GM12878 (cell line): ENCODE measurements around the gene FREY1. TPM values are rescaled to one million over a fixed set of nuclear protein-coding genes. Genes with fewer than 3 reads are reported as not detected.

ENCODE experiments used
- ATAC-seq: fragments of 200-7000 bp; cut with Tn5 transposase; 3 replicates; pipeline ENCODE4 v1.9.1; 2020; ENCODE audit warnings: mild to moderate bottlenecking, moderate library complexity
- BruUV-seq: library from RNA; stranded (reverse); fragments of 400-500 nt; replicated peaks from 2 replicates; lab custom pipeline; 2021; lab: Mats Ljungman, UMichigan
- CTCF ChIA-PET: fragments of 300-600 bp; sonication (Branson Sonifier 250); formaldehyde crosslinking; extraction: SDS; loops from one replicate; lab custom pipeline; 2021; ENCODE audit warnings: inconsistent platforms; lab: Yijun Ruan, JAX
- POLR2A ChIA-PET: fragments of 350-600 bp; formaldehyde crosslinking; extraction: SDS; loops from one replicate; lab custom pipeline; 2021; ENCODE audit warnings: inconsistent platforms; lab: Charles Lee
- RAD21 ChIA-PET: fragments of 300-600 bp; sonication (Branson Sonifier 250); formaldehyde crosslinking; loops from one replicate; lab custom pipeline; 2023; ENCODE audit warnings: antibody characterized with exemption; ENCODE audit not compliant: unreplicated experiment; lab: Charles Lee
- SMC1A ChIA-PET: fragments of 300-600 bp; sonication (Branson Sonifier 250); formaldehyde crosslinking; loops from one replicate; lab custom pipeline; 2023; ENCODE audit not compliant: unreplicated experiment, uncharacterized antibody; lab: Charles Lee
- DNase-seq: peaks from one replicate; pipeline ENCODE4 v3.0.0-alpha.2; 2011; ENCODE audit warnings: low read depth, low spot score
- FAIRE-seq: peaks from 3 replicates; lab custom pipeline; 2011; peaks lifted over from hg19 to GRCh38; lab: Jason Lieb, UNC
- H2AFZ ChIP-seq: 2 replicates; pipeline ENCODE4 v1.6.0; 2011; ENCODE audit warnings: low read depth, low read length, control low read depth; ENCODE audit not compliant: control insufficient read depth
- H3K27ac ChIP-seq: 2 replicates; pipeline ENCODE4 v1.5.1; 2011; ENCODE audit warnings: control low read depth; ENCODE audit not compliant: control insufficient read depth, insufficient read depth
- H3K27me3 ChIP-seq, 2 experiments: replicated peaks in 1 of 2; 2 replicates each; pipeline versions ENCODE4 v1.6.0 to v1.6.1; 2011; ENCODE audit warnings: low read length in 1 of 2; ENCODE audit not compliant: control insufficient read depth in 2 of 2, insufficient read depth in 2 of 2
- H3K36me3 ChIP-seq, 2 experiments: 2 replicates each; pipeline ENCODE4 v1.5.1; 2011; ENCODE audit warnings: low read length in 1 of 2; ENCODE audit not compliant: control insufficient read depth in 2 of 2, insufficient read depth in 2 of 2
- H3K4me1 ChIP-seq: 2 replicates; pipeline ENCODE4 v1.6.1; 2011; ENCODE audit warnings: mild to moderate bottlenecking, low read length, moderate library complexity, mixed read lengths; ENCODE audit not compliant: control insufficient read depth, insufficient read depth
- H3K4me2 ChIP-seq: 2 replicates; pipeline ENCODE4 v1.6.0; 2011; ENCODE audit warnings: control low read depth; ENCODE audit not compliant: control insufficient read depth, insufficient read depth
- H3K4me3 ChIP-seq: fragments of 200-600 bp; sonication (generic); 2 replicates; pipeline ENCODE4 v1.5.1; 2016
- H3K79me2 ChIP-seq: 2 replicates; pipeline ENCODE4 v1.6.0; 2011; ENCODE audit warnings: low read length; ENCODE audit not compliant: control insufficient read depth, insufficient read depth
- H3K9ac ChIP-seq: 2 replicates; pipeline ENCODE4 v1.8.0; 2011; ENCODE audit warnings: low read length, control low read depth, mixed read lengths; ENCODE audit not compliant: control insufficient read depth, insufficient read depth
- H3K9me3 ChIP-seq: replicated peaks from 3 replicates; pipeline ENCODE4 v1.5.1; 2011; ENCODE audit warnings: mild to moderate bottlenecking, low read length; ENCODE audit not compliant: control insufficient read depth, insufficient read depth
- H4K20me1 ChIP-seq: 2 replicates; pipeline ENCODE4 v1.6.0; 2011; ENCODE audit not compliant: control insufficient read depth, insufficient read depth
- BCLAF1 ChIP-seq: fragments of 450-650 bp; IDR thresholded peaks from 2 replicates; pipeline ENCODE4 v1.6.1; 2017; ENCODE audit warnings: antibody characterized with exemption, mild to moderate bottlenecking, moderate library complexity
- CEBPZ ChIP-seq: fragments of 150-350 bp; IDR thresholded peaks from 2 replicates; pipeline ENCODE4 v1.6.1; 2016; ENCODE audit warnings: low read depth, low read length
- CREB1 ChIP-seq: IDR thresholded peaks from 2 replicates; pipeline ENCODE4 v1.6.1; 2012; ENCODE audit warnings: low read depth, mild to moderate bottlenecking, inconsistent platforms
- DPF2 ChIP-seq: fragments of 450-650 bp; IDR thresholded peaks from 2 replicates; pipeline ENCODE4 v1.6.1; 2017; ENCODE audit warnings: mild to moderate bottlenecking
- EGR1 ChIP-seq, 2 experiments: IDR thresholded peaks; 1 replicate in 1 of 2; 2 replicates in 1 of 2; pipeline ENCODE4 v1.6.1; 2011 to 2012; ENCODE audit warnings: low read depth in 2 of 2, low read length in 2 of 2, borderline replicate concordance in 1 of 2, mild to moderate bottlenecking in 1 of 2, moderate library complexity in 1 of 2
- PBX3 ChIP-seq: IDR thresholded peaks from 2 replicates; pipeline ENCODE4 v1.6.1; 2011; ENCODE audit warnings: mild to moderate bottlenecking, low read depth, low read length, moderate library complexity; ENCODE audit not compliant: insufficient replicate concordance
- SIX5 ChIP-seq: IDR thresholded peaks from 2 replicates; pipeline ENCODE4 v1.6.1; 2011; ENCODE audit warnings: mild to moderate bottlenecking, low read depth, low read length, moderate library complexity; ENCODE audit not compliant: severe bottlenecking
- SMARCA5 ChIP-seq: fragments of 450-650 bp; IDR thresholded peaks from 2 replicates; pipeline ENCODE4 v1.6.1; 2017; ENCODE audit warnings: mild to moderate bottlenecking
- TARDBP ChIP-seq: IDR thresholded peaks from 2 replicates; pipeline ENCODE4 v1.6.1; 2016; ENCODE audit warnings: borderline replicate concordance
- WRNIP1 ChIP-seq: IDR thresholded peaks from 2 replicates; pipeline ENCODE4 v1.6.1; 2011; ENCODE audit warnings: low read depth, low read length, improper control_type of control experiment, borderline replicate concordance
- YBX1 ChIP-seq: fragments of 450-650 bp; IDR thresholded peaks from 2 replicates; pipeline ENCODE4 v1.6.1; 2016; ENCODE audit warnings: antibody characterized with exemption
- ZNF622 ChIP-seq: fragments of 450-650 bp; IDR thresholded peaks from 2 replicates; pipeline ENCODE4 v1.6.1; 2017; ENCODE audit warnings: mild to moderate bottlenecking, inconsistent platforms
- ZNF687 ChIP-seq: fragments of 450-650 bp; IDR thresholded peaks from 2 replicates; pipeline ENCODE4 v1.6.1; 2017; ENCODE audit warnings: mild to moderate bottlenecking, moderate library complexity
- WGBS: methylation state at CpG from one replicate; pipeline ENCODE4 v1.1.6; 2016; ENCODE audit warnings: low lambda C conversion rate; ENCODE audit not compliant: insufficient replicate concordance, insufficient coverage; ENCODE audit errors: missing lambda C conversion rate; 5-methylcytosine and 5-hydroxymethylcytosine counted together
- in situ Hi-C: fragments of 300-500 bp; cut with MboI; formaldehyde crosslinking; loops from 9 replicates; pipeline ENCODE4 v1.14.3; 2018; ENCODE audit warnings: mixed read lengths
- intact Hi-C: fragments of 100-400 bp; cut with micrococcal nuclease; formaldehyde crosslinking; loops from one replicate; pipeline ENCODE4 v1.14.2; 2022; ENCODE audit not compliant: unreplicated experiment
- polyA plus RNA-seq, 11 experiments: library from polyadenylated mRNA; depleted of rRNA in 4 of 11; unstranded in 6 of 11; stranded (reverse) in 5 of 11; fragments of >200 nt; fragmentation: Nextera tagmentation in 4 of 11; fragmentation: Illumina TruSeq in 1 of 11; extraction: Ambion mirVana in 4 of 11; extraction: Trizol in 1 of 11; gene quantifications; 1 replicate in 1 of 11; 2 replicates in 10 of 11; pipeline versions ENCODE4 v1.2.1 to v1.2.3, GENCODE V29; 2011 to 2016; ENCODE audit warnings: inconsistent platforms in 2 of 11, missing spikeins in 2 of 11, low read depth in 1 of 11
- total RNA-seq, 4 experiments: library from RNA; depleted of rRNA in 3 of 4; stranded (reverse); fragments of >200 nt in 3 of 4; fragmentation: Illumina TruSeq in 1 of 4; extraction: Trizol in 1 of 4; gene quantifications; 2 replicates each; pipeline versions ENCODE4 v1.2.1 to v1.2.3, GENCODE V29; 2013 to 2021

The FREY1 gene
- total and polyA plus RNA-seq, 10 of the 15 experiments (the other 5 are each of a cell fraction or from before 2014, with no cell fraction given) = 0.13 to 1.7 (median 0.39) TPM; not detected in 3

- H3K27ac ChIP-seq = no peak overlapping the region
- ChIA-PET SMC1A (interaction anchor here (1.1 to 1.4 kb wide), 2 partner anchors 14 to 22 kb away, joined by 3 to 4 read pairs; no protein-coding TSS in a partner anchor), POLR2A (no interaction called here), CTCF (interaction anchor here (0.9 to 1.6 kb wide), 2 partner anchors 35 to 88 kb away, joined by 3 read pairs; no protein-coding TSS in a partner anchor), RAD21 (no interaction called here)
- H3K9ac ChIP-seq = no peak overlapping the region
- H3K4me2 ChIP-seq = no peak overlapping the region
- no TSS peak for BruUV-seq
- H3K4me1 ChIP-seq = no peaks in the 10 kb centered on the region
- in situ Hi-C loops (no loop called here), intact Hi-C loops (no loop called here)
- no peaks in the 10 kb centered on the region for H3K27me3 ChIP-seq
- no peak overlapping the region for H3K4me3 ChIP-seq
- no peaks in the 10 kb centered on the region for H4K20me1 ChIP-seq
- no peaks in the 10 kb centered on the region for H3K79me2 ChIP-seq
- ATAC-seq = no peak
- no peak for DNase-seq
- FAIRE-seq = no peak
- no peak overlapping the region for H2AFZ ChIP-seq
- H3K36me3 ChIP-seq = peaks cover under 1 to 16% of the 10 kb centered on the region in 2 experiments
- no peaks in the 10 kb centered on the region for H3K9me3 ChIP-seq
- WGBS = 96% methylated on average over 8 of the region's 8 CpGs
- TF ChIP-seq CEBPZ (no peak), SMARCA5 (no peak), WRNIP1 (no peak), ZNF622 (no peak), ZNF687 (no peak), SIX5 (no peak), TARDBP (no peak), EGR1 (IDR thresholded peaks at IDR 0.05; ENCODE audit: borderline replicate concordance in 1 of 2, low read depth in 2 of 2, low read length in 2 of 2) (no peak), YBX1 (no peak), DPF2 (no peak), CREB1 (no peak), PBX3 (no peak), BCLAF1 (no peak)
These were observed 29.9 kb downstream of the FREY1 start for GRCh38 chr11:45877221-45877620.
